ENCODE measurements around the gene F2R. TPM values are rescaled to one million over a fixed set of nuclear protein-coding genes. Genes with fewer than 3 reads are reported as not detected.
"Not testable (repeated sequence)": the region's sequence is repeated elsewhere in the genome, so short reads cannot be mapped to it uniquely, and the experiment has no call there.

The F2R gene
- total RNA-seq, 2 experiments from 2014 or later = 0.42 to 0.43 TPM

- no peak for DNase-seq
- Mint-ChIP-seq H3K27me3 (ENCODE audit: low read depth) (no peaks in the 10 kb centered on the region), H3K36me3 (ENCODE audit: low read depth) (no peaks in the 10 kb centered on the region), H3K27ac (no peak overlapping the region), H3K4me3 (no peak overlapping the region), H3K4me1 (ENCODE audit: low read depth) (no peaks in the 10 kb centered on the region), H3K9me3 (no peaks in the 10 kb centered on the region)
- intact Hi-C loops (cut with micrococcal nuclease) = no loop called here
- CTCF ChIA-PET = interaction anchor here (0.6 to 1.1 kb wide), 2 partner anchors 27 to 49 kb away, joined by 3 to 5 read pairs; no protein-coding TSS in a partner anchor
Measured at GRCh38 chr5:76746677-76747076, 30.8 kb downstream of the F2R start.

GRCh38 chr5:76747706-76748105 lies 31.8 kb downstream of the F2R start:
- no peak for DNase-seq
- intact Hi-C loops (cut with micrococcal nuclease) = no loop called here
- no peaks in the 10 kb centered on the region for H3K9me3 Mint-ChIP-seq
- no peaks in the 10 kb centered on the region for H3K36me3 Mint-ChIP-seq (ENCODE audit: low read depth)
- no peak overlapping the region for H3K4me3 Mint-ChIP-seq
- CTCF ChIA-PET = interaction anchor here (1.0 to 1.1 kb wide), 2 partner anchors 21 to 26 kb away, joined by 3 read pairs; no protein-coding TSS in a partner anchor
- H3K27me3 Mint-ChIP-seq (ENCODE audit: low read depth) = no peaks in the 10 kb centered on the region
- no peak overlapping the region for H3K27ac Mint-ChIP-seq
- H3K4me1 Mint-ChIP-seq (ENCODE audit: low read depth) = no peaks in the 10 kb centered on the region

- H3K9me3 Mint-ChIP-seq = no peaks in the 10 kb centered on the region
- H3K36me3 Mint-ChIP-seq (ENCODE audit: low read depth) = no peaks in the 10 kb centered on the region
- no peak overlapping the region for H3K4me3 Mint-ChIP-seq
- H3K4me1 Mint-ChIP-seq (ENCODE audit: low read depth) = no peaks in the 10 kb centered on the region
- H3K27me3 Mint-ChIP-seq (ENCODE audit: low read depth) = no peaks in the 10 kb centered on the region
- no peak overlapping the region for H3K27ac Mint-ChIP-seq
- DNase-seq = no peak
- intact Hi-C loops (cut with micrococcal nuclease) = no loop called here
- CTCF ChIA-PET = no interaction called here
Measured at GRCh38 chr5:76751291-76751690, 35.4 kb downstream of the F2R start.

DNA sequence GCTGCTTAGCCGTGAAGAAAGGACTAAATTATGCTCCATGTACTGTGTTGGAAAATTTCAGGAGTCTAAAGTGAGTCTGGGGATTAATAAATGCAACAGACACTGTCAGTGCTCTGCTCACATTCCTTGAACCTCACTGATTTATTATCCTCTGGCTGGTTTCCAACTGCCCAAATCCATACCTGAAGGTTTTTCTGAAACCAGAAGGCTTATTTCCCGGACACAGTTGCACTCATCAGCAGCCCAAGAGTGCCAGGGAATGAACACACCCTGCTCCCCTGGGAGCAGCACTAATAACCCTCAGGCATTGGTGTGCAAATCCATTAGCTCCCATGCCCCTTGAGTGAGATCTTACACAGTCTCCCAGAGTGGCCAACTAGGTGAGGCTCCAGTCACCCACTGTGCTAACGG lies 38.7 kb downstream of the F2R start:
- no peak overlapping the region for H3K4me3 Mint-ChIP-seq
- H3K9me3 Mint-ChIP-seq = no peaks in the 10 kb centered on the region
- no peaks in the 10 kb centered on the region for H3K4me1 Mint-ChIP-seq (ENCODE audit: low read depth)
- no peak overlapping the region for H3K27ac Mint-ChIP-seq
- DNase-seq = no peak
- CTCF ChIA-PET = no interaction called here
- H3K36me3 Mint-ChIP-seq (ENCODE audit: low read depth) = no peaks in the 10 kb centered on the region
- H3K27me3 Mint-ChIP-seq (ENCODE audit: low read depth) = no peaks in the 10 kb centered on the region
- intact Hi-C loops (cut with micrococcal nuclease) = no loop called here

DNA sequence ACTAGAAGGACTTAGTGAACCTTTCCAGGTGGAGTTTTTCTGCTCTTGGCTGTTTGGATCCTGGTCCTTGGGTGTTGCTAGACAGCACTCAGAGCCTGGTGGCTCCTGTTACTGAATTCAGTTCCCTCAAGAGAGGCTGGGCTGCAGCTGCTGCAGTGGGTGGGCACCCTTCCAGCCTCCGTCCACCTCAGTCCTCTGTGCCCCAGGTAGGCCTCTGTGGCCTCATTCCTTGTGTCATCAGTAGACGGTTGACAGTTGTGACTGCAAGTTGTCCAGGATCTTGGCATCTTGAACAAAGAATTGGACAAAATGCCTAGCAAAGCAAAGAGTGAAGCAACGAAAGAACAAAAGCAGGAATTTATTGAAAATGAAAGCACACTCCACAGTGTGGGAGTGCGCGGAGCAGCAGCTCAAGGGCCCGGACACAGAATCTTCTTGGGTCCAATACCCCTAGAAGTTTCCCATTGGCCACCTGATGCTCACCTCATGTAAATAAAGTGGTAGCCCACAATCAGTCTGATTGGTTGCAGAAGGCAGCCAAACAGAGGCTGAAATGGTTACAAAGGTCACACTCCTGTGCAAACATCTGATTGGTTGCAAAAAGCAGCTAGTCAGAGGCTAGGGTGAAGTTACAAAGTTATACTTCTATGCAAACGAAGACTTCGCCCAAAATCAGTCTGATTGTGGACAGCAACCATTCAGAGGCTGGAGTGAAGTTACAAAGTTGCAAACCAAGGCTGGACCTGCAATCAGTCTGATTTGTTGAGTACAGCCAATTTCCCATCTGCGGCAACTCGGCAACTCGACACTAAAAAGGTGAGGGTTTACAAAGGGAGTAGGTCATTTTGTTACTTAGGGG lies 40.1 kb downstream of the F2R start:
- CTCF ChIA-PET = interaction anchor here (0.5 to 2.4 kb wide), 2 partner anchors 18 to 161 kb away, joined by 6 to 7 read pairs; no protein-coding TSS in a partner anchor
- H3K36me3 Mint-ChIP-seq (ENCODE audit: low read depth) = no peaks in the 10 kb centered on the region
- H3K4me1 Mint-ChIP-seq (ENCODE audit: low read depth) = no peaks in the 10 kb centered on the region
- H3K4me3 Mint-ChIP-seq = no peak overlapping the region
- intact Hi-C loops (cut with micrococcal nuclease) = no loop called here
- H3K9me3 Mint-ChIP-seq = no peaks in the 10 kb centered on the region
- no peak overlapping the region for H3K27ac Mint-ChIP-seq
- no peak for DNase-seq
- no peaks in the 10 kb centered on the region for H3K27me3 Mint-ChIP-seq (ENCODE audit: low read depth)

- no peak for DNase-seq
- CTCF ChIA-PET = interaction anchor here (2.4 kb wide), 1 partner anchor 17 kb away, joined by 7 read pairs; no protein-coding TSS in a partner anchor
- no peaks in the 10 kb centered on the region for H3K9me3 Mint-ChIP-seq
- intact Hi-C loops (cut with micrococcal nuclease) = no loop called here
- H3K27me3 Mint-ChIP-seq (ENCODE audit: low read depth) = no peaks in the 10 kb centered on the region
- no peaks in the 10 kb centered on the region for H3K4me1 Mint-ChIP-seq (ENCODE audit: low read depth)
- H3K4me3 Mint-ChIP-seq = no peak overlapping the region
- H3K27ac Mint-ChIP-seq = no peak overlapping the region
- no peaks in the 10 kb centered on the region for H3K36me3 Mint-ChIP-seq (ENCODE audit: low read depth)
Measured at GRCh38 chr5:76757049-76757448, 41.1 kb downstream of the F2R start.

GRCh38 chr5:76761118-76761517 lies 45.2 kb downstream of the F2R start:
- CTCF ChIA-PET = interaction anchor here (0.6 kb wide), 1 partner anchor 49 kb away, joined by 3 read pairs; no protein-coding TSS in a partner anchor
- H3K27me3 Mint-ChIP-seq (ENCODE audit: low read depth); DNase-seq; H3K4me1 Mint-ChIP-seq (ENCODE audit: low read depth); H3K36me3 Mint-ChIP-seq (ENCODE audit: low read depth); H3K9me3 Mint-ChIP-seq; H3K27ac Mint-ChIP-seq; H3K4me3 Mint-ChIP-seq; intact Hi-C loops (cut with micrococcal nuclease): not testable (repeated sequence)

- Mint-ChIP-seq H3K27me3 (ENCODE audit: low read depth) (no peaks in the 10 kb centered on the region), H3K4me1 (ENCODE audit: low read depth) (peaks cover 6% of the 10 kb centered on the region), H3K36me3 (ENCODE audit: low read depth) (no peaks in the 10 kb centered on the region), H3K9me3 (peaks cover 6% of the 10 kb centered on the region), H3K4me3 (no peak overlapping the region), H3K27ac (no peak overlapping the region)
- CTCF ChIA-PET = interaction anchor here (0.6 to 2.0 kb wide), 2 partner anchors 12 to 165 kb away, joined by 3 to 9 read pairs; no protein-coding TSS in a partner anchor
- intact Hi-C loops (cut with micrococcal nuclease) = no loop called here
- no peak for DNase-seq
Measured at GRCh38 chr5:76762484-76762883, 46.6 kb downstream of the F2R start.

- H3K4me1 Mint-ChIP-seq (ENCODE audit: low read depth) = peaks cover 6% of the 10 kb centered on the region
- no peaks in the 10 kb centered on the region for H3K27me3 Mint-ChIP-seq (ENCODE audit: low read depth)
- H3K4me3 Mint-ChIP-seq = no peak overlapping the region
- CTCF ChIA-PET = interaction anchor here (2.0 kb wide), 1 partner anchor 11 kb away, joined by 9 read pairs; no protein-coding TSS in a partner anchor
- no peak overlapping the region for H3K27ac Mint-ChIP-seq
- no peaks in the 10 kb centered on the region for H3K36me3 Mint-ChIP-seq (ENCODE audit: low read depth)
- peaks cover 6% of the 10 kb centered on the region for H3K9me3 Mint-ChIP-seq
- intact Hi-C loops (cut with micrococcal nuclease) = no loop called here
- no peak for DNase-seq
Measured at GRCh38 chr5:76763136-76763535, 47.2 kb downstream of the F2R start.

- Mint-ChIP-seq H3K27ac (no peak overlapping the region), H3K4me1 (ENCODE audit: low read depth) (peaks cover 6% of the 10 kb centered on the region), H3K27me3 (ENCODE audit: low read depth) (no peaks in the 10 kb centered on the region), H3K36me3 (ENCODE audit: low read depth) (no peaks in the 10 kb centered on the region), H3K9me3 (peaks cover 6% of the 10 kb centered on the region), H3K4me3 (no peak overlapping the region)
- intact Hi-C loops (cut with micrococcal nuclease) = no loop called here
- no peak for DNase-seq
- CTCF ChIA-PET = no interaction called here
Measured at GRCh38 chr5:76764374-76764773, 48.4 kb downstream of the F2R start.

- intact Hi-C loops (cut with micrococcal nuclease) = no loop called here
- H3K27me3 Mint-ChIP-seq (ENCODE audit: low read depth) = no peaks in the 10 kb centered on the region
- peaks cover 6% of the 10 kb centered on the region for H3K4me1 Mint-ChIP-seq (ENCODE audit: low read depth)
Measured at GRCh38 chr5:76765249-76765648, 49.3 kb downstream of the F2R start.

DNA sequence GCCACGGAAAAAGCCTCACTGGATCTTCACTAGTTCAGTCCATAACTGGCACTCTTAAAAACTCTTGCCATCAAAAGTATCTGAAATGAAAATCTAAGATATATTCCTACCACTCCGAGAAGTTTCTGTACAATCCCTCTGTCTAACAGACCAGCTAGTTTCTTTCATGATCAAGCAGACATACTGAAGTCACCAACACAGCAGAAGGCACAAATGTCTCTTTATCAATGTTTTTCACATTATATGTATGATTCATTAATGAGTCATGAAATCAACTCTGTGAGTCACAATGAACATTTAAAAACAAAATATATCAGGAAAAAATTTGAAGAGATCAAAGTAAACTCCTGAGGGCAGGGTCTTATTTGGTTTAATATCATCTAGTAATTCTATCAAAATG lies 50.8 kb downstream of the F2R start:
- no peak overlapping the region for H3K27ac Mint-ChIP-seq
- H3K36me3 Mint-ChIP-seq (ENCODE audit: low read depth) = no peaks in the 10 kb centered on the region
- DNase-seq = no peak
- CTCF ChIA-PET = interaction anchor here (1.1 kb wide), 2 partner anchors 25 to 165 kb away, joined by 3 read pairs; no protein-coding TSS in a partner anchor
- intact Hi-C loops (cut with micrococcal nuclease) = no loop called here
- peaks cover 6% of the 10 kb centered on the region for H3K4me1 Mint-ChIP-seq (ENCODE audit: low read depth)
- peaks cover 6% of the 10 kb centered on the region for H3K9me3 Mint-ChIP-seq
- no peaks in the 10 kb centered on the region for H3K27me3 Mint-ChIP-seq (ENCODE audit: low read depth)
- H3K4me3 Mint-ChIP-seq = no peak overlapping the region

More at GRCh38 chr5:76765249-76765648, 49.3 kb downstream of the F2R start:
- no peak for DNase-seq
- Mint-ChIP-seq H3K4me3 (no peak overlapping the region), H3K27ac (no peak overlapping the region), H3K9me3 (peaks cover 6% of the 10 kb centered on the region), H3K36me3 (ENCODE audit: low read depth) (no peaks in the 10 kb centered on the region)
- CTCF ChIA-PET = interaction anchor here (1.2 kb wide), 1 partner anchor 9 kb away, joined by 5 read pairs; no protein-coding TSS in a partner anchor

All from activated naive CD4-positive, alpha-beta T cell treated with anti-CD3 and anti-CD28 coated beads for 36 hours (primary cell).